GM21447 (cell line): ENCODE measurements around the gene ARSA.
"Not testable (repeated sequence)": the region's sequence is repeated elsewhere in the genome, so short reads cannot be mapped to it uniquely, and the experiment has no call there.

Experiments
- ATAC-seq: cut with Tn5 transposase; IDR thresholded peaks from one replicate; pipeline ENCODE4 v1.9.1; 2021; ENCODE audit not compliant: unreplicated experiment

ARSA gene

GRCh38 chr22:50627642-50628542, at the start of gene ARSA:
TSS of gene ARSA (minus strand) at chr22:50628152. CDS start at chr22:50627779, 373 bp downstream.
- peak; percentile 58 for ATAC-seq

- ATAC-seq: no peak
These were observed 48.9 kb upstream of the ARSA start for GRCh38 chr22:50676661-50677492.

GRCh38 chr22:50676180-50676636, 48.3 kb upstream of the ARSA start:
- no peak for ATAC-seq

- ATAC-seq: no peak
These were observed 47.7 kb upstream of the ARSA start for GRCh38 chr22:50675553-50676179.

DNA sequence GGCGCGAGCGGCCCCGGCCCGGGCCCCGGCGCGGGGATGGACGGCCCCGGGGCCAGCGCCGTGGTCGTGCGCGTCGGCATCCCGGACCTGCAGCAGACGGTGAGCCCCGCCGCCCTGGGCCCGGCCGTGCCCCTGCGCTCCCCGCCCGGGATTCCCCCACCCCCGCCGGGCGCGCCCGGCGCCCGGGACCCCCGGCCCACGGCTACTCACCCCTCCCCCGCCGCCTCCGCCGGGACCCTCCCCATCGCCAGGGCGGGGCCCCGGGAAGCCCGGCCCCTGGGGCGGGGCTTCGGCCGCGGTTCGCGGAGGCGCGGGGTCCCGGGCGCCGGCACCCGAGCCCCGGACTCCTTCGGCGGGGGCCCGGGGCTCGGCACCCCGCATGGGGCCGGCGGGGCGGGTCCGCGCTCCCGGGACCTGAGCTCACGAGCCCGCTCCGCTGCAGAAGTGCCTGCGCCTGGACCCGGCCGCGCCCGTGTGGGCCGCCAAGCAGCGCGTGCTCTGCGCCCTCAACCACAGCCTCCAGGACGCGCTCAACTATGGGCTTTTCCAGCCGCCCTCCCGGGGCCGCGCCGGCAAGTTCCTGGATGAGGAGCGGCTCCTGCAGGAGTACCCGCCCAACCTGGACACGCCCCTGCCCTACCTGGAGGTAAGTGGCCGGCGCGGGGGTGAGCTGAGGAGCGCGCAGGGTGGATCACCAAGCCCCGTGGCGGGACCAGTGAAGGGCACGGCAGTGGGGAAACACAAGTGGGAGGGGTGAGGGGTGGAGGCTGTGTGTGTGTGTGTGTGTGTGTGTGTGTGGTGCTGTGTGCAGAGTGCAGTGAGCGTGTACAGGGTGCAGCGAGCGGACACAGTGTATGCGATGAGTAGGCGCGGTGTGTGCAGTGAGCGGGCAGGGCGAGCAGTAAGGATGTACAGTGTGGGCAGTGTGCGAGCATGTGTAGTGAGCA, 46.9 kb upstream of the ARSA start:
- ATAC-seq: no peak

DNA sequence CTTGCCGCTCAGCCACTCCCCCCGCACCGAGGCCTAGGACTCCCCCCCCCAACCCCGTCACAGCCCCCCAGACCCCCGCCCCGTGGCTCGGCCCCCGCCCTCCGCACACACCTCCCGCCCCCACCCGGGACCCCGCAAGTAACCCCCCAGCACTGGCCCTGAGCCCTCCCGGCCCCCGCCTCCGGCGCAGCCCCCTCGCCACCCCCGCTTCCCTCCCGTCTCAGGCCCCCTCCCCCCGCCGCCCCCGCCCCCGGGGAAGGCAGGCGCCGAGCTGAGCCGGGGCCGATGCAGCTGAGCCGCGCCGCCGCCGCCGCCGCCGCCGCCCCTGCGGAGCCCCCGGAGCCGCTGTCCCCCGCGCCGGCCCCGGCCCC, 46.2 kb upstream of the ARSA start:
- no peak for ATAC-seq

DNA sequence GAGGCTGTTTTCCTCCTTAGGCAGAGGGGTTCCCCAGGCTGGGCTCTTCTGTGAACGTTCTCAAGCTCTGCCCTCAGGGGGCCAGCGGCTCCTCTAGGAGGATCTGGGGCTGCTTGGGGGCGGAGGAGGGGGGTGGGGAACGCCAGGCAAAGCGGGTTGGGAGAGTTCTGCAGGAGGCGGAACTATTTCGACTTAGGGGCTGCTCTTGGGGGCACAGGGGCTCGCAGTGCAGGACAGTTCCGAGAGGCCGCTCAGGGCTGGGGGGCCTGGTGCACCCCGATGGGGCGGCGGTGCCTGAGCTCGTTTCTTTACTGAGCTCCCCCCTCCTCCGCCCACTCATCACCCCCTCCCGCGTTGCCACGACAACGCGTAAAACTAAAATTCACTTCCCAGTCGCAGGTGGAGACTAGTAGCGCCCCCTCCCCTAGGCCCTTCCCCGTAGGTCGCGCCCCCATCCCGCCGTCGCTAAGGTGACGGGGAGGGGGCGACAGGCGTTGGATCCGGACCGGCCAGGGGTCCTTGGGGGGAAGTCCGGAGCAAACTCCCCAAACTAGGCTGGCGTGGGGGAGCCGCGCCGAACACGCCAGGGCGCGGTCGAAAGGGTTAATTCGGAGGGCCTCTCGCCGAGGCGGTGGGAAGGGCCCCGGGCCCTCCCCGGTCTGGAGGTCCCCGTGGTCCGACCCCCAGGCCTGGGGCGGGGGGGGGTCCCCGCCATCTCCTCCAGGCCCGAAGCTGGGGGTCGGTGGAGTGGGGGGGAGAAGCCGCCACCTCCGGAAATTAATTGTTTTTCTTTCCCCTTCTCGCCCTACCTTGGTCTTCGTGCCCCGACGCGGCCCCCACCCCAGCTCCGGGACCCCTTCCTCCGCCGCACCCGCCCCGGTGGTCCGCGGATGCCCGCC, 45.5 kb upstream of the ARSA start:
- no peak for ATAC-seq

GRCh38 chr22:50672471-50673230, 44.7 kb upstream of the ARSA start, which contains the start of gene SHANK3:
TSS of gene SHANK3 (plus strand) at chr22:50672823.
- no peak for ATAC-seq

- ATAC-seq: no peak
These were observed 44.1 kb upstream of the ARSA start for GRCh38 chr22:50672041-50672440.

GRCh38 chr22:50671641-50672040, 43.7 kb upstream of the ARSA start:
- no peak for ATAC-seq

GRCh38 chr22:50670914-50671538, 43.1 kb upstream of the ARSA start:
- ATAC-seq: no peak

DNA sequence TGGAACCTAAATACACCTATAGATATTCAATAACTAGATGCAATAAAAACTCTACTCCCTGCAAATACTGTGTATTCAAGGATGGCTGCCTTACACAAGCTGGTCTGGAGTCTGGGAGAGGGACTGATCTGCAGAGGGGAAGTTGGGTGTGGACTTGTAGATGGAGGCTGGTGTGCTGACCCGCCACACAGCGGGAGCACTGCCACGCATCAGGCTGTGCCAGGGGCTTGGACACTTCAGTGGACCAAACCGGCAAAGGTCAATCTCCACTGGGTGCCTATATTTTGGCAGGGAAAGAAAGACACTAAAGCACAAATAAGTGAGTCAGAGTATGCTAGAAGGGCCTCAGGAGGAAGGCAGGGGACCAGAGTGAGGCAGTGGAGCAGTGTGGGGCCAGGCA, 42.6 kb upstream of the ARSA start:
- ATAC-seq: no peak

GRCh38 chr22:50665738-50666137, 37.8 kb upstream of the ARSA start:
- no peak for ATAC-seq

DNA sequence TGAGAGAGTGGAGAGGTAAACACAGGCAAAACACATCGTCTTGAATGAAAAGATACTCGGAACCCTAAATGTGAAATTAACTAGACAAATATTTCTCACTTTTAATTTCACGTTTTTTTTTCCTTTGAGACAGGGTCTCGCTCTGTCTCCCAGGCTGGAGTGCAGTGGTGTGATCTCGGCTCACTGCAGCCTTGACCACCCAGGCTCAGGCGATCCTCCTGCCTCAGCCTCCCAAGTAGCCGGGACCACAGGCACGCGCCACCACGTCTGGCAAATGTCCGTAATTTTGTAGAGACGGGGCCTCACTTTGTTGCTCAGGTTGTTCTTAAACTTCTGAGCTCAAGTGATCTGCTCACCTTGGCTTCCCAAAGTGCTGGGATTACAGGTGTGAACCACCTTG, 37.3 kb upstream of the ARSA start:
- no peak for ATAC-seq

DNA sequence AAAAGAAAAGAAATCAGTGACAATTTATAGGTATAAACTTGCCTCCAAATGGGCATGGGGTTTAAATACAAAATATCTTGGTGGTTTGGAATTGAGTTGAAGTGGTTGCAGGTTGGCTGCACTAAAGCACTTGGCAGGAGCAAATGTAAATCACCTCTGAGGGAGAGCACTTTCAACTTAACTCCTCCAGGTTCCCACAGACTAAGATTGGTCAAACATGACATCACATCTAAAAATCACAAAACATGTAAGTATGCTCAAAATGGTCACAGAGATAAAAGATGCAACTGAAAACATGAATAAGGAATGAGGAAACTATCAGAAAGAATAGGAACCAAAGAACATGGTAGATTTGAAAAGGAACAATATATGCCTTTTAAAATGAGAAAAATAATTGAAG, 32.4 kb upstream of the ARSA start:
- ATAC-seq: no peak

DNA sequence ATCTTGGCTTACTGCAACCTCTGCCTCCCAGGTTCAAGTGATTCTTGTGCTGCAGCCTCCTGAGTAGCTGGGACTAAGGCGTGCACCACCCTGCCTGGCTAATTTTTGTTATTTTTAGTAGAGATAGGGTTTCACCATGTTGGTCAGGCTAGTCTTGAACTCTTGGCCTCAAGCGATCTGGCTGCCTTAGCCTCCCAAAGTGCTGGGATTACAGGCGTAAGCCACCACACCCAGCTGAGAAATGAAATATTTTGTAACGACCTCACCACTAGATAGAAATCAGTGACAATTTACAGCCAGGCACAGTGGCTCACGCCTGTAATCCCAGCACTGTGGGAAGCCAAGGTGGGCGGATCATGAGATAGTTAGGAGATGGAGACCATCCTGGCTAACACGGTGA, 31.8 kb upstream of the ARSA start:
- ATAC-seq: not testable (repeated sequence)

DNA sequence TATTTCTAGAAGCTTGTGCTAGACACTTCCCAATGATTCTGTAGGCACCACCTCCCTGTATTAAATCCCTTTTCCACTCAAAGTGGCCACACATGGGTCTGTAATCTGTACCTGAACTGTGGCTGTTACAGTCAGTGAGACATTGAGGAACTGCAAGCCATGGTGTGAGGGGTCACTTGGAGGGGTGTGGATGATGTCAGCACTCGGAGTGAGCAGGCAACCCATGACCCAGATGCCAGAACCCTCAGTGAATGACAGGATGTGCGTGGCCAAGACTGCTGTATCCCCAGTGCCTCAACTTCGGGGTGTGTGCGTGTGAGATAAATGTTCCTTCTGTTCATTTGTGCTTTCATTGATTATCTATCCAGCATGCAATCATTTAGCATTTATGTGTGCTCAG, 30.0 kb upstream of the ARSA start:
- no peak for ATAC-seq
